NB4 (cell line): ENCODE data around the gene PRSS2.

Experiments
- DNase-seq: peaks from one replicate; pipeline ENCODE4 v3.0.0; 2010; ENCODE audit warnings: low read depth
- H3K4me3 ChIP-seq: one replicate; pipeline ENCODE4 v1.5.1; 2011; ENCODE audit warnings: mild to moderate bottlenecking, low read depth, low read length, moderate library complexity
- CTCF ChIP-seq: IDR thresholded peaks from one replicate; pipeline ENCODE4 v1.5.1; 2012; ENCODE audit warnings: low read depth, low read length
- MAX ChIP-seq: IDR thresholded peaks from 2 replicates; pipeline ENCODE4 v1.6.1; 2011; ENCODE audit warnings: low read depth, low read length
- MYC ChIP-seq: IDR thresholded peaks from 2 replicates; pipeline ENCODE4 v1.6.1; 2011; ENCODE audit warnings: low read depth, low read length
- POLR2A ChIP-seq: IDR thresholded peaks from 2 replicates; pipeline ENCODE4 v1.6.1; 2011; ENCODE audit warnings: mild to moderate bottlenecking; ENCODE audit not compliant: insufficient read length; ENCODE audit errors: extremely low read depth

The PRSS2 gene

GRCh38 chr7:142800699-142801260 lies 30.0 kb downstream of the PRSS2 start:
- no peak overlapping the region for H3K4me3 ChIP-seq

GRCh38 chr7:142801601-142802295 lies 31.0 kb downstream of the PRSS2 start:
- H3K4me3 ChIP-seq, result no peak overlapping the region

More at GRCh38 chr7:142800699-142801260, 30.0 kb downstream of the PRSS2 start:
- TF ChIP-seq MAX, result no peak
- TF ChIP-seq CTCF, result no peak
- TF ChIP-seq MYC, result no peak
- no peak for DNase-seq

GRCh38 chr7:142802301-142802700 lies 31.5 kb downstream of the PRSS2 start:
- no peak overlapping the region for H3K4me3 ChIP-seq
- TF ChIP-seq MAX, result no peak
- no peak for TF ChIP-seq CTCF
- TF ChIP-seq POLR2A, result no peak
- TF ChIP-seq MYC, result no peak
- DNase-seq, result no peak

More at GRCh38 chr7:142801601-142802295, 31.0 kb downstream of the PRSS2 start:
- TF ChIP-seq POLR2A (no peak), MYC (no peak), MAX (no peak), CTCF (no peak)
- DNase-seq, result no peak

- DNase-seq, result no peak
- no peak overlapping the region for H3K4me3 ChIP-seq
- no peak for TF ChIP-seq MAX
- no peak for TF ChIP-seq MYC
- TF ChIP-seq CTCF, result no peak
- TF ChIP-seq POLR2A, result no peak
Measured at GRCh38 chr7:142803901-142804300, 33.1 kb downstream of the PRSS2 start.

- no peak for DNase-seq
- no peak overlapping the region for H3K4me3 ChIP-seq
- TF ChIP-seq CTCF, result no peak
Measured at GRCh38 chr7:142804728-142805207, 34.0 kb downstream of the PRSS2 start.
